ENCODE results near the gene SLC6A13. TPM values are rescaled to one million over a fixed set of nuclear protein-coding genes. Genes with fewer than 3 reads are reported as not detected.
A peak's percentile ranks its signal among the peaks of the same experiment; 100 is the strongest.

SLC6A13 gene
- total RNA-seq, 4 donors from 2014 or later, result not detected

- 58% methylated on average over 12 of the region's 12 CpGs for WGBS
- H3K4me1 ChIP-seq, result peaks cover 0 to 6% (median 2%) of the 10 kb centered on the region in 4 donors
- DNase-seq (ENCODE audit: extremely low spot score), result no peak
- H3K9me3 ChIP-seq, result no peaks in the 10 kb centered on the region
- TF ChIP-seq POLR2AphosphoS5 (IDR thresholded peaks at IDR 0.05) (no peak), CTCF (IDR thresholded peaks at IDR 0.05) (no peak), EP300 (IDR thresholded peaks at IDR 0.05) (no peak), POLR2A (IDR thresholded peaks at IDR 0.05; ENCODE audit: low read depth) (no peak)
- H3K4me3 ChIP-seq, result no peak overlapping the region
- H3K27ac ChIP-seq (replicated peaks in 1 of 4), result no peak overlapping the region
- peaks cover 0 to 77% (median 0%) of the 10 kb centered on the region in 4 donors for H3K27me3 ChIP-seq
- no peaks in the 10 kb centered on the region for H3K36me3 ChIP-seq
- intact Hi-C loops (cut with DNase I), result no loop called here
Measured at GRCh38 chr12:213527-213932, 49.1 kb downstream of the SLC6A13 start.

GRCh38 chr12:212715-213526 lies 49.7 kb downstream of the SLC6A13 start:
- TF ChIP-seq POLR2A (IDR thresholded peaks at IDR 0.05; ENCODE audit: low read depth) (no peak), POLR2AphosphoS5 (IDR thresholded peaks at IDR 0.05) (no peak), CTCF (IDR thresholded peaks at IDR 0.05) (no peak), EP300 (IDR thresholded peaks at IDR 0.05) (no peak)
- no peak for DNase-seq (ENCODE audit: extremely low spot score)

GRCh38 chr12:212415-212714 lies 50.3 kb downstream of the SLC6A13 start:
- Histone ChIP-seq H3K27me3 (peaks cover 0 to 78% (median 1%) of the 10 kb centered on the region in 4 donors), H3K9me3 (no peaks in the 10 kb centered on the region), H3K36me3 (no peaks in the 10 kb centered on the region), H3K4me3 (peak overlapping the region in 1 of 4 donors; percentile 20), H3K27ac (replicated peaks in 1 of 4) (no peak overlapping the region), H3K4me1 (peaks cover 0 to 6% (median 2%) of the 10 kb centered on the region in 4 donors)
- intact Hi-C loops (cut with DNase I), result no loop called here
- no peak for TF ChIP-seq EP300 (IDR thresholded peaks at IDR 0.05)
- no peak for TF ChIP-seq CTCF (IDR thresholded peaks at IDR 0.05)
- no peak for TF ChIP-seq POLR2A (IDR thresholded peaks at IDR 0.05; ENCODE audit: low read depth)
- no peak for TF ChIP-seq POLR2AphosphoS5 (IDR thresholded peaks at IDR 0.05)
- WGBS, result 68% methylated on average over 8 of the region's 8 CpGs
- DNase-seq (ENCODE audit: extremely low spot score), result no peak

More at GRCh38 chr12:212715-213526, 49.7 kb downstream of the SLC6A13 start:
- no peaks in the 10 kb centered on the region for H3K9me3 ChIP-seq
- peak overlapping the region in 1 of 4 donors; percentile 20 for H3K4me3 ChIP-seq
- H3K4me1 ChIP-seq, result peaks cover 0 to 6% (median 2%) of the 10 kb centered on the region in 4 donors
- WGBS, result 43% methylated on average over 18 of the region's 22 CpGs
- no peak overlapping the region for H3K27ac ChIP-seq (replicated peaks in 1 of 4)
- intact Hi-C loops (cut with DNase I), result no loop called here
- no peaks in the 10 kb centered on the region for H3K36me3 ChIP-seq
- peaks cover 0 to 77% (median under 1%) of the 10 kb centered on the region in 4 donors for H3K27me3 ChIP-seq

GRCh38 chr12:211639-212414 lies 50.8 kb downstream of the SLC6A13 start:
- H3K4me3 ChIP-seq, result no peak overlapping the region
- TF ChIP-seq POLR2AphosphoS5 (IDR thresholded peaks at IDR 0.05) (no peak), CTCF (IDR thresholded peaks at IDR 0.05) (no peak), EP300 (IDR thresholded peaks at IDR 0.05) (no peak)
- no peak overlapping the region for H3K27ac ChIP-seq (replicated peaks in 1 of 4)
- no peaks in the 10 kb centered on the region for H3K36me3 ChIP-seq
- H3K27me3 ChIP-seq, result peaks cover 0 to 78% (median 1%) of the 10 kb centered on the region in 4 donors
- no peaks in the 10 kb centered on the region for H3K9me3 ChIP-seq
- peaks cover 0 to 6% (median 2%) of the 10 kb centered on the region in 4 donors for H3K4me1 ChIP-seq
- DNase-seq (ENCODE audit: extremely low spot score), result no peak
- WGBS, result 90% methylated on average over 16 of the region's 16 CpGs
- intact Hi-C loops (cut with DNase I), result no loop called here
